HCT116 (cell line): ENCODE data around the gene PTPRO. TPM values are rescaled to one million over a fixed set of nuclear protein-coding genes. Genes with fewer than 3 reads are reported as not detected.

Experiments used
- ATAC-seq: fragments of 200-7000 bp; cut with Tn5 transposase; 2 replicates; pipeline ENCODE4 v1.9.1; 2020; ENCODE audit warnings: mild to moderate bottlenecking, moderate library complexity
- BruUV-seq: library from RNA; stranded (reverse); fragments of 400-500 nt; replicated peaks from 2 replicates; lab custom pipeline; 2021; lab: Mats Ljungman, UMichigan
- CTCF ChIA-PET: fragments of 300-600 bp; sonication (Branson Sonifier 250); formaldehyde crosslinking; loops from one replicate; lab custom pipeline; 2021; ENCODE audit warnings: antibody characterized with exemption; lab: Charles Lee
- POLR2A ChIA-PET: fragments of 300-600, 350-600 bp; sonication (Branson Sonifier 250); formaldehyde crosslinking; loops from one replicate; lab custom pipeline; 2021; ENCODE audit warnings: antibody characterized with exemption; lab: Charles Lee
- RAD21 ChIA-PET, 2 experiments: fragments of 300-600 bp; sonication (Branson Sonifier 250); formaldehyde crosslinking; loops; one replicate each; lab custom pipeline; 2023; ENCODE audit warnings: low total read pairs in 2 of 2; ENCODE audit not compliant: uncharacterized antibody in 2 of 2, unreplicated experiment in 2 of 2, low non-redundant PET in 1 of 2; lab: Charles Lee
- DNase-seq: peaks from one replicate; pipeline ENCODE4 v3.0.0-alpha.2; 2010; ENCODE audit warnings: low read depth, low spot score
- H2AFZ ChIP-seq: fragments of 200-600 bp; shearing (Covaris generic), sonication (generic); 2 replicates; pipeline ENCODE4 v1.6.1; 2017; ENCODE audit warnings: low read depth, mixed run types, mixed read lengths, antibody characterized with exemption, low read length; ENCODE audit not compliant: poor library complexity, severe bottlenecking
- H3K27ac ChIP-seq: 2 replicates; pipeline ENCODE4 v1.5.1; 2012; ENCODE audit warnings: low read depth, low read length
- H3K27me3 ChIP-seq: fragments of 200-600 bp; sonication (generic); 2 replicates; pipeline ENCODE4 v1.6.1; 2016; ENCODE audit warnings: mixed run types, low read length, mixed read lengths; ENCODE audit not compliant: insufficient read depth
- H3K36me3 ChIP-seq, 2 experiments: fragments of 200-500 bp in 1 of 2; fragments of 200-600 bp in 1 of 2; sonication (Bioruptor generic) in 1 of 2; sonication (generic) in 1 of 2; 2 replicates each; pipeline versions ENCODE4 v1.5.1 to v1.6.1; 2014 to 2016; ENCODE audit warnings: low read length in 2 of 2, inconsistent platforms in 1 of 2, mixed read lengths in 1 of 2, mixed run types in 1 of 2; ENCODE audit not compliant: insufficient read depth in 2 of 2, control insufficient read depth in 1 of 2
- H3K4me1 ChIP-seq, 2 experiments: fragments of 200-600 bp in 1 of 2; sonication (generic) in 1 of 2; 2 replicates each; pipeline versions ENCODE4 v1.5.1 to v1.6.1; 2012 to 2017; ENCODE audit warnings: low read length in 2 of 2, inconsistent platforms in 1 of 2, mild to moderate bottlenecking in 1 of 2, mixed read lengths in 1 of 2, mixed run types in 1 of 2, moderate library complexity in 1 of 2; ENCODE audit not compliant: insufficient read depth in 2 of 2, control insufficient read depth in 1 of 2
- H3K4me2 ChIP-seq: fragments of 200-600 bp; sonication (generic); 2 replicates; pipeline ENCODE4 v1.6.1; 2017; ENCODE audit warnings: mixed run types, low read length, mixed read lengths
- H3K4me3 ChIP-seq, 2 experiments: fragments of 200-600 bp in 1 of 2; sonication (generic) in 1 of 2; replicated peaks in 1 of 2; 2 replicates each; pipeline ENCODE4 v1.5.1; 2011 to 2016; ENCODE audit warnings: low read length in 2 of 2, control low read depth in 1 of 2, low read depth in 1 of 2, mild to moderate bottlenecking in 1 of 2, mixed read lengths in 1 of 2, mixed run types in 1 of 2
- H3K79me2 ChIP-seq: fragments of 200-600 bp; sonication (generic); 2 replicates; pipeline ENCODE4 v1.6.1; 2017; ENCODE audit warnings: mild to moderate bottlenecking, mixed run types, low read length, moderate library complexity, mixed read lengths; ENCODE audit not compliant: insufficient read depth
- H3K9ac ChIP-seq: fragments of 200-600 bp; sonication (generic); 2 replicates; pipeline ENCODE4 v1.6.1; 2016; ENCODE audit warnings: low read length, mixed read lengths
- H3K9me2 ChIP-seq: fragments of 200-600 bp; sonication (generic), shearing (Covaris generic); 2 replicates; pipeline ENCODE4 v1.6.1; 2017; ENCODE audit warnings: mixed run types, mild to moderate bottlenecking, moderate library complexity; ENCODE audit not compliant: insufficient read depth
- H3K9me3 ChIP-seq, 2 experiments: fragments of 200-500 bp in 1 of 2; fragments of 200-600 bp in 1 of 2; sonication (Bioruptor generic) in 1 of 2; sonication (generic) in 1 of 2; 2 replicates each; pipeline ENCODE4 v1.6.1; 2014 to 2017; ENCODE audit warnings: low read length in 2 of 2, mixed read lengths in 2 of 2, inconsistent platforms in 1 of 2, low read depth in 1 of 2, mild to moderate bottlenecking in 1 of 2, mixed run types in 1 of 2, moderate library complexity in 1 of 2; ENCODE audit not compliant: control insufficient read depth in 1 of 2, insufficient read depth in 1 of 2
- H4K20me1 ChIP-seq: fragments of 200-600 bp; sonication (generic), shearing (Covaris generic); 2 replicates; pipeline ENCODE4 v1.6.1; 2017; ENCODE audit warnings: mixed run types, mild to moderate bottlenecking, moderate library complexity; ENCODE audit not compliant: insufficient read depth
- CBX3 ChIP-seq: IDR thresholded peaks from 2 replicates; pipeline ENCODE4 v1.6.1; 2012; ENCODE audit warnings: low read depth
- CEBPB ChIP-seq: IDR thresholded peaks from 2 replicates; pipeline ENCODE4 v1.6.1; 2012; ENCODE audit warnings: low read depth
- EGR1 ChIP-seq: IDR thresholded peaks from 2 replicates; pipeline ENCODE4 v1.6.1; 2012; ENCODE audit warnings: low read depth
- ELF1 ChIP-seq: IDR thresholded peaks from 2 replicates; pipeline ENCODE4 v1.6.1; 2012; ENCODE audit warnings: low read depth, borderline replicate concordance
- EZH2phosphoT487 ChIP-seq: fragments of 200-600 bp; IDR thresholded peaks from 2 replicates; pipeline ENCODE4 v1.6.1; 2018; ENCODE audit warnings: antibody characterized with exemption, borderline replicate concordance
- POLR2A ChIP-seq: IDR thresholded peaks from 2 replicates; pipeline ENCODE4 v1.7.0; 2011; ENCODE audit warnings: borderline replicate concordance; ENCODE audit not compliant: insufficient read depth, insufficient read length; ENCODE audit errors: extremely low read depth
- POLR2AphosphoS5 ChIP-seq: IDR thresholded peaks from 2 replicates; pipeline ENCODE4 v1.6.1; 2011; ENCODE audit warnings: mild to moderate bottlenecking, low read depth, low read length, moderate library complexity
- RAD21 ChIP-seq: IDR thresholded peaks from 2 replicates; pipeline ENCODE4 v1.6.1; 2012; ENCODE audit warnings: low read depth, mild to moderate bottlenecking
- SIN3A ChIP-seq: IDR thresholded peaks from 2 replicates; pipeline ENCODE4 v1.6.1; 2012; ENCODE audit warnings: low read depth
- SP1 ChIP-seq: IDR thresholded peaks from 2 replicates; pipeline ENCODE4 v1.6.1; 2012; ENCODE audit warnings: low read depth
- SRF ChIP-seq: IDR thresholded peaks from 2 replicates; pipeline ENCODE4 v1.6.1; 2012; ENCODE audit warnings: low read depth
- YY1 ChIP-seq: IDR thresholded peaks from 2 replicates; pipeline ENCODE4 v1.6.1; 2011; ENCODE audit warnings: low read length, low read depth, moderate library complexity, mild to moderate bottlenecking; ENCODE audit not compliant: insufficient replicate concordance; ENCODE audit errors: extremely low read depth
- ZFX ChIP-seq: fragments of 450-650 bp; IDR thresholded peaks from 2 replicates; pipeline ENCODE4 v1.6.1; 2017
- ZNF274 ChIP-seq: fragments of 200-500 bp; sonication (Bioruptor generic); IDR thresholded peaks from 2 replicates; pipeline ENCODE4 v1.6.1; 2014; ENCODE audit warnings: mild to moderate bottlenecking, low read depth, low read length, inconsistent platforms
- intact Hi-C: fragments of 100-400 bp; cut with micrococcal nuclease; formaldehyde crosslinking; loops from 2 replicates; pipeline ENCODE4 v1.10.0; 2022
- total RNA-seq: library from RNA; stranded (reverse); gene quantifications from one replicate; pipeline ENCODE4 v1.2.1, GENCODE V29; 2021; ENCODE audit not compliant: unreplicated experiment

PTPRO gene
- total RNA-seq, 1 experiment from 2014 or later, result not detected

DNA sequence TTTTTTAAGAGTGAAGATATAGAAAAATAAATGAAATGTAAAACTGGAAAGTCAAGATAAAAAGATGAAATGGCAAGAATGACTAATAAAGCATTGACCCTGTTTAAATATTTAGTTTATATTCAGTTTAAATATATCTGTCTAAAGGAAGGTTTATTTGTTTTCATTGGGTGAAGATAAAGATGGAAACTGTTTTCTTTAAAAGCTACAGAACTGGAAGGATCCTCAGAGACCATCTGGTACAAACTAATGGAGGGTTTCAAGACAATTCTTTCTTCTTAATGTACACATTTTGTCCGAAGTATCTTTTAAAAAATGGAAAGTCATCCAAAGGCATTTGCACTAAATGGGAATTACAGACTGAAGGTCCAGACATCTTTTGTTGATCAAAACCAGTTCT lies 324.3 kb downstream of the PTPRO start:
- DNase-seq, result no peak
- Histone ChIP-seq H3K27ac (no peak overlapping the region), H2AFZ (no peak overlapping the region), H3K9me2 (no peaks in the 10 kb centered on the region), H3K4me2 (no peak overlapping the region), H3K36me3 (peaks cover 11 to 16% of the 10 kb centered on the region in 2 experiments; a peak in 3 of 4 replicates), H4K20me1 (no peaks in the 10 kb centered on the region), H3K79me2 (no peaks in the 10 kb centered on the region), H3K4me1 (no peaks in the 10 kb centered on the region), H3K27me3 (no peaks in the 10 kb centered on the region), H3K9me3 (no peaks in the 10 kb centered on the region), H3K9ac (no peak overlapping the region), H3K4me3 (no peak overlapping the region)
- ATAC-seq, result no peak
- intact Hi-C loops, result no loop called here
- TF ChIP-seq POLR2A (no peak), RAD21 (no peak), POLR2AphosphoS5 (no peak), EZH2phosphoT487 (no peak), CEBPB (no peak), ZFX (no peak), ZNF274 (no peak), SRF (no peak), YY1 (no peak), SP1 (no peak), CBX3 (no peak), ELF1 (no peak), EGR1 (no peak), SIN3A (no peak)
- POLR2A ChIA-PET, result no interaction called here
- CTCF ChIA-PET, result no interaction called here
- no TSS peak for BruUV-seq
- RAD21 ChIA-PET, result no interaction called here

Other genes starting within 250 kb of the PTPRO start
- gene RERG, start 101.1 kb upstream of the PTPRO start, total RNA-seq, result not detected